NCI-H1105 treated with DMSO at 0.1 percent for 48 hours (cell line): Measurements from ENCODE around the gene TEX50.
"Not testable (repeated sequence)": the region's sequence is repeated elsewhere in the genome, so short reads cannot be mapped to it uniquely, and the experiment has no call there.

Experiments
- DNase-seq: peaks from one replicate; lab custom pipeline; 2025; lab: John Stamatoyannopoulos, UW

The TEX50 gene, protein sequence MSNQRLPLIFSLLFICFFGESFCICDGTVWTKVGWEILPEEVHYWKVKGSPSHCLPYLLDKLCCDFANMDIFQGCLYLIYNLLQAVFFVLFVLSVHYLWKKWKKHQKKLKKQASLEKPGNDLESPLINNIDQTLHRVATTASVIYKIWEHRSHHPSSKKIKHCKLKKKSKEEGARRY

DNA sequence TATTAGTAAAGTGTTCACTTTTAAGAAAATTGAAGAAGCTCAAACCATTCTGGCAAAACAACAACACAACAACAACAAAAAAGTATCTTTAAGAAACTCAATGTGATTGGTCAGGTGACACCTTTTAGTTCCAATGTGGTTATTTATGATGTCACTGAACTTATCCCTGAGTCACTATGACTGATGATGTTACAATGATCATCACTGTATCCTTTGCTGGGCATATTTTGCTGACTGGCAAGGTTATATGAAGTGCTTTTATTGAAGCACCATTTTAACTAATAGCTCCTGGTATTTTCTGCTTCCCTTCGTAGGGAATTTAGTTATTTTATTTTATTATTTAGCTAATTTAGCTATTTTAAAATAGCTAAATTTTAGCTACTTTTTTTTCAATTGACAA lies at the start of gene TEX50:
TSS of gene TEX50 (plus strand) at position 223 of the 400 bp plus-strand sequence. CDS start 184 bp downstream, outside the sequence.
- DNase-seq = no peak

DNA sequence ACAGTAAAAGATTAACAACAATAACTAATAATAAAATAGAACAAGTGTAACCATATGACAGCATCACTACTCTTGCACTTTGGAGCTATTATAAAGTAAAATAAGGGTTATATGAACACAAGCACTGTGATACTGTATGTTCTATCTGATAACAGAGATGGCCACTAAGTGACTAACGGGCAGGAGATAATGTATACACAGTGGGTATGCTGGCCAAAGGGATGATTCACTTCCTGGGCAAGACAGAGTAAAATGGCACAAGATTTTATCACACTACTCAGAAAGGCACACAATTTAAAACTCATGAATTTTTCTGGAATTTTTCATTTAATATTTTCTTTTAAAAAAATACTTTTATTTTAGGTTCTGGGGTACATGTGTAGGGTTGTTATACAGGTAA lies 44.6 kb upstream of the TEX50 start:
- DNase-seq = no peak

DNA sequence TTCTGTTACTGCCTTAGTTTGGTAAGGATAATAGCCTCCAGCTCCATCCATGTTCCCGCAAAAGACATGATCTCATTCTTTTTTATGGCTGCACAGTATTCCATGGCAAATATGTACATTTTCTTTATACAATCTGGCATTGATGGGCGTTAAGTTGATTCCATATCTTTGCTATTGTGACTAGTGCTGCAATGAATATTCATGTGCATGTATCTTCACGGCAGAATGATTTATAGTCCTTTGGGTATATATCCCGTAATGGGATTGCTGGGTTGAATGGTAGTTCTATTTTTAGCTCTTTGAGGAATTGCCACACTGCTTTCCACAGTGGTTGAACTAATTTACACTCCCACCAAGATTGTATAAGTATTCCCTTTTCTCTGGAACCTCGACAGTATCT lies 44.0 kb upstream of the TEX50 start:
- not testable (repeated sequence) for DNase-seq

DNA sequence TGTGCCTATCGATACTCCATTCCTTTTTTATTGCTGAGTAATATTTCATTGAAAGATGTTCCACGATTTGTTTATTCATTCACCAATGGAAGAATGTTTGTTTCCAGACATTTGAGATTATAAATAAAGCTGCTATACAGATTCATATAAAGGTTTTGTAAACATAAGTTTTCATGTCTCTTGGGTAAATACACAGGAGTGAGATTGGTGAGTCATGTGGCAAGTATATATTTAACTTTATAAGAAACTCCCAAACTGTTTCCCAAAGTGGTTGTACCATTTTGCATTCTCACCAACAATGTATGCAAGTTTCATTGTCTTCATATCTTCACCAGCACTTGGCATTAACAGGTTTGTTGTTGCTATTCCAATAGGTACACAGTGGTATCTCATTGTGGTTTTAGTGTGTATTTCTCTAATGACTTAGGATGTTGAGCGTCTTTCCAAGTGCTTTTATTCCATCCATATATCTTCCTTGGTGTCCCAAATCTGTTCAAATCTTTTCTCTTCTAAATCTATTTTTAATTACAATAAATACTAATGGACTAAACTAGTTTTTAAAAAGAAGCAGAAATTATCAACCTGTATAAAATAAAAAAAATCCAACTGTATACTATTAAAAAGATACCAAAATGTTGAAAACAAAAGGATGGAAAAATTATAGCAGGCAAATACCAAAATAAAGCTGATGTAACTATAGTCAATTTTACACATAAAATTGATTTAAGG lies 38.9 kb upstream of the TEX50 start:
- no peak for DNase-seq

DNA sequence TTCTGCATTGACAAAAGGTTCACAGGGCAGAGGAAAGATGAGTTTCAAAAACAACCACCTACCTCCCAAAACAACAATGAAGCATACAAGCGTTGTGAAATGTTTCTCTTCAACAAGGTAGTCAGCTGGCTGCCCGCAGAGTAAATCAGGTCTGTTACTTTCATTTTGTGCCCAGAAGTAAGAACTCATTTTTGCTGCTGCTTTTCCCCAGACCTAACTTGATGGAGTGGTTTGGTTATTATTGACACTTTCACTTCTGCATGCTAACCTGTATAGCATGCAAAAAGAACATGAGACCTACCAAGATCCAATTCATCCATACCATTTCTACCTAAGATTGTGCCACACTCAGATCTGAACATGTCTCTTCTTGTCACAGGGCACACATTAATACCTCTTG lies 33.5 kb upstream of the TEX50 start:
- DNase-seq = no peak

DNA sequence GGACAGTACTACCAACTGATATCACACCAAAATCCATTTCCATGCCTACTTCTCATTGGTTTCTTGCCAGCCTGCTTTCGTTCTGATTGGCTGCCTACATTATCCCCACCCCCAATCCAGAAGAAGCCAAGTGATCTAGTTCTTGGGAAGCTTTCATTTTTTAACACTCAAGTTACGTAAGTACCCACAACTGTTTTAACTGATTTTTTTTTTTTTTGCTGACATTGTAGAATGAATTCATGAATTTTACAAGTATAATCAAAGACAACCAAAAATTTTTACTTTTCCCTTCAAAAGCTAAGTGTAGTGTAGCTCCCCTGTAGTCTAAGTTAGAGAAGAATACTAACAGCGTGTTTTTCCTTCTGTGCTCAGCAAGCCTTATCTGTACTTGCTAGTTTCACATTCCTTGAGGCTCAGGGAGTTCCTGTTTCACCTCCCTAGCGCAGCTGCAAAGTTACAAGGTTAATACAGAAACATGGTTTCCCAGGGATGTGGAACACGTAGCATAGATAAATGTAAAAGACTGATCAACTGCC lies 32.0 kb upstream of the TEX50 start, which contains the start of gene SLC9C2:
TSS of gene SLC9C2 (minus strand) at position 17 of the 536 bp plus-strand sequence. CDS start 1,296 bp downstream, outside the sequence.
- no peak for DNase-seq

DNA sequence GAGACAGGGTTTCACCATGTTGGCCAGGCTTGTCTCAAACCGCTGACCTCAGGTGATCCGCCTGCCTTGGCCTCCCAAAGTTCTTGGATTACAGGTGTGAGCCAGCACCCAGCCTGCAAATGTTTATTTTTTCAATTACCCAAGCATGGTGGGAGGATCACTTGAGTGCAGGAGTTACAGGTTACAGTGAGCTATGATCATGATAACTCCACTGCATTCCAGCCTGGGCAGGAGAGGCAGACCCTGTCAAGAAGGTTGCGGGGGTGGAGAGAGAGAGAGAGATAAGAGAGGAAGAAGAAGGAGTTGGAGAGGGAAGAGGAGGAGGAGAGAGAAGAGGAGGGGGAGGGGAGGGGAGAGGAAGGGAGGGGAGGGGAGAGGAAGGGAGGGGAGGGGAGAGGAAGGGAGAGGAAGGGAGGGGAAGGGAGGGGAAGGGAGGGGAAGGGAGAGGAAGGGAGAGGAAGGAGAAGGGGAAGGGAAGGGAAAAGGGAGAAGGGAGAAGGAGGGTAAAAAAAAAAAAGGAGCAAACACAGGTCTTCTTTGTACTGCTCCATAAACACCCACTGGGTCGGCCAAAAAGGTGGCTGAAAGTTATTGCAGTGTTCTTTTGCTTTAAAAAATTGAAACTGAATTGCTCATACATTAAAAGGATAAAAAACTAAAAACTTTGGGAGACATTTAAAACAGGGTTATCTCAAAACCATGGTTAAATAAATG lies 26.5 kb upstream of the TEX50 start:
- no peak for DNase-seq

DNA sequence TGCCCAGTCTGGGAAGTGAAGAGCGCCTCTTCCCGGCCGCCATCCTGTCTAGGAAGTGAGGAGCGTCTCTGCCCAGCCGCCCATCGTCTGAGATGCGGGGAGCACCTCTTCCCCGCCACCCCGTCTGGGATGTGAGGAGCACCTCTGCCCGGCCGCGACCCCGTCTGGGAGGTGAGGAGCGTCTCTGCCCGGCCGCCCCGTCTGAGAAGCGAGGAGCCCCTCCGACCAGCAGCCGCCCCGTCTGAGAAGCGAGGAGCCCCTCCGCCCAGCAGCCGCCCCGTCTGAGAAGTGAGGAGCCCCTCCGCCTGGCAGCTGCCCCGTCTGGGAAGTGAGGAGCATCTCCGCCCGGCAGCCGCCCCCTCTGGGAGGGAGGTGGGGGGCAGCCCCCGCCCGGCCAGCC lies 22.1 kb upstream of the TEX50 start:
- not testable (repeated sequence) for DNase-seq

DNA sequence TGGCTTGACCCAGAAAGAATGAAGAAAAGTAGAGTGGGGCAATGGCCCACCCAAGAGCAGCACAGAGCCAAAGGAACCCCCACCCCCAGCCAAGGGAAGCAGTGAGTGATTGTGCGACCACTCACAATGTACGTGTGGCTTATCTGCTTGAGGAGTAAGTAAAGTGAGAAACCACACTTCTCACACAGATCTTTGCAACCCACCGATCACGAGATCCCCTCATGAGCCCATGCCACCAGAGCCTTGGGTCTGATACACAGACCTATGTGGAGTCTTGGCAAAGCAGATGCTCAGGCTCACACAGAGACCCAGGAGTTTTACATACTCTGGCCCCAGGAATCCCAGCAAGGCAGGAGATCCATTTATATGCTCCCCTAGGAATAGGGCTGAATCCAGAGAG lies 18.3 kb upstream of the TEX50 start:
- DNase-seq = no peak

DNA sequence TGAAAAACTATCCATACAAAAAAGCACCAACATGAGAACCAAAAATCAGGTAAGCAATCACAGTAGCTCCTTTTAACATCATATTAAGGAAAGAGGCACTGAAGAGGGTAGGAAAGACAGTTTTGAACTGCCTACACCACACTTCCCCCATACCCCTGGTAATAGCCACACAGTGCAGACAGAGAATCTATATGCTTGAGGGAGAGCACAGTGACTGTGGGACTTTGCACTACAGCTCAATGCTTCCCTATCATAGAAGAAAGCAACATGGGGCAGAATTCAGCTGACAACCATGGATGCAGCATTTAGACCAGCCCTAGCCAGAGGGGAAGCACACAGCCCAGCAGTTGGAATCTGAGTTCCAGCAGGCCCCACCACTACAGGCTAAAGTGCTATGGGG lies 7.9 kb upstream of the TEX50 start:
- DNase-seq = no peak

DNA sequence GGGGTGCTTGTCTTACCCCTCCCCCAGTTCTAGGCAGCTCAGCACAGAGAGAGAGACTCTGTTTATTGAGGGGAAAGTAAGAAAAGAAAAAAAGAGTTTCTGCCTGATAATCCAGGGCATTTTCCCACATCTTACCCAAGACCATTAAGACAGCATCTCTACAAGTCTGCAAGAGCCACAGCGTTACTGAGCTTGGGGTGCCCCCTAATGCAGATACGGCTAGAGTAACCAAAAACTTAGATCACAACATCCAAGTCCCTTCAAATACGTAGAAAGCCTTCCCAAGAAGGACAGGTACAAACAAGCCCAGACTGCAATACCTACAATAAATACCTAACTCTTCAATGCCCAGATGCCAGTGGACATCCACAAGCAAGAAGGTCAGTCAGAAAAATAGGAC lies 6.2 kb upstream of the TEX50 start:
- DNase-seq = no peak

DNA sequence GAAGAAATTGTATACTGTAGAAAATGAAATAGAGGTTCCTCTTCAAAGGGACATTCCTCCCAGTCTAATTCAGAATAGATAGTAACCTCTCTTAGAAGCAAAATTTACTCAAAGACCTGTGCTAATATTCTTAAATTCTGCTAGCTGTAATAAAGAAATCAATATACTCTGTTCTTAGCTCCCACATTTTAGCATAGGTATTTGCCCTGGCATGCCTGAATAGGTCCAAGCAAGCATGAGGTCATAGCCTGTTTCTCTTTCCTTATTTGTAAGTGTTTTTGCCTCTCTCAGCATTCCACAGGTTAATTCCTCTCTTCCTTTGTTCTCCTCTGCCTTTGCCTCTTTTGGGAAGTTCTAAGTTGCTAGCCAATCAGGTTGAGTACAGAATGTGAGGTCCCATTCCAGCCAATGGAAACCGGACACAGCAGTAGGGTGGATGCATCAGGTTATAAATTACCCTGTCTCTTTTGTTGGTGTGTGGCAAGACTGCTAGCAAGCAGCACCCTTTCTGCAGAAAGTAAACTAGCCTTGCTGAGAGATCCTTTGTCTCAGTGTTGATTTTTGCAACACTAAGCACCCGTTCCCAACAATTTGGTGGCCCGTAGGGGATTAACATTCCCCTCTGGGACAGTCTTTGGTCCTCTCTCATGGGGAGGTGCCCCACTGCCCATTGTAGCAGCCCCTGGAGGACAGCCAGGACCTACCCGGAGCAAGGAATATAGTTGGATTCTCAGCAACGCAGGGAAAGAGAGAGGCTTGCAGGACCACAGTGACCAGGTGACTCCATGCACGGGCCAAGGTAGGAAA lies 2.3 kb downstream of the TEX50 start:
- DNase-seq = not testable (repeated sequence)

DNA sequence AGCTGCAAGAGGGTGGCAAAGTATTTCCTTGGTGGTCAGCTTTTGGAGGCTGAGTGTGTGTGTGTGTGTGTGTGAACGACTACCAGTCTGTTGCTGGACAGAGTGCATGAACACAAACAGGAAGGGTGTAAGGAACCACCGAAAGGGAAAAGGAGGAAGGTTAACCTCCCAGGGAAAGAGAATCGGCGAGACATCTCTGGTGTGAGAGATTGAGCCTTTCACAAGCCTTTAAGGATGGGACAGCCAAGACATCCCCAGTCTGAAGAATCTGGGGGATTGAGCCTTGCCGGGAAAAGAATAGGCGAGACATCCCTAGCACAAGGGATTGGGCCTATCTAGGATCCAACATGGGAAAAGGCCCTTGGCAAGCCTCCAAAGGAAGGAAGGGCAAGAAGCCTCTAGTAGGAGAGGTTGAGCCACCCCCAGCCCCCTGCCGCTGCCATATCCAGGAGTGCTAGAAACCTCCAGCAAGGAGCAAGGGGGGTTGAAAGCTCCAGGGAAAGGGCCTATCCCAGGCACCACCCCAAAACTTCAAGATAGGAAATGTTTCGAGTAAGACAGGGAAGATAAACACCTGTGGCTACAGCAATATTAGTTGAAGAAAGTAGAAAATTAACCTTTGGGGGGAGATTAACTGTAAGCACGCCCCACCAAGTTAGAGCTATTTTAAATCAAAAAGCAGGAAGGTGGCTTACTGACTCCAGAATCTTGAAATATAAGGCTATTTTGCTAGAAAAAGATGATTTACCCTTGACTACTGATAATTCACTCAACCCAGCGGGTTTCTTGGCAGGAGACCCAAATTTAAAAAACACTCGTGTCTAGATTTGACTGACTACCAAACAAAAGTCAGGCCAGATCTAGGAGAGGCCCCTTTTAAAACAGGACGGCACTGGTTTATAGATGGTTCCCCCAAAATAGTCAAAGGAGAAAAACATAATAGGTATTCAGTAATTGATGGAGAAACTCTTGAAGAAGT lies 3.2 kb downstream of the TEX50 start:
- no peak for DNase-seq

DNA sequence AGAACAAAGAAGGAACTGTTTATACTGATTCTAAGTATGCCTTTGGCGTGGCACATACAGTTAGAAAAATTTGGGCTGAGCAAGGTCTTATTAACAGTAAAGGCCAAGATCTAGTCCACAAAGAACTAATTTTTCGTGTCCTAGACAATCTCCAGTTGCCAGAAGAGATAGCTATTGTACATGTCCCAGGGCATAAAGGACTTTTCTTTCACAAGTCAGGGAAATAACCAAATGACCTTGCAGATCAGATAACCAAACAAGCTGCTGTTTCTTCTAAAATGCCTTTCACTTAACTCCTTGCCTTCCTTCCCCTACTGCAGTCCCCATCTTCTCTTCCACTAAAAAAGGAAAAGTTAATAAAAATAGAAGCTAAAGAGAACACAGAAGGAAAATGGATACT lies 4.0 kb downstream of the TEX50 start:
- no peak for DNase-seq

DNA sequence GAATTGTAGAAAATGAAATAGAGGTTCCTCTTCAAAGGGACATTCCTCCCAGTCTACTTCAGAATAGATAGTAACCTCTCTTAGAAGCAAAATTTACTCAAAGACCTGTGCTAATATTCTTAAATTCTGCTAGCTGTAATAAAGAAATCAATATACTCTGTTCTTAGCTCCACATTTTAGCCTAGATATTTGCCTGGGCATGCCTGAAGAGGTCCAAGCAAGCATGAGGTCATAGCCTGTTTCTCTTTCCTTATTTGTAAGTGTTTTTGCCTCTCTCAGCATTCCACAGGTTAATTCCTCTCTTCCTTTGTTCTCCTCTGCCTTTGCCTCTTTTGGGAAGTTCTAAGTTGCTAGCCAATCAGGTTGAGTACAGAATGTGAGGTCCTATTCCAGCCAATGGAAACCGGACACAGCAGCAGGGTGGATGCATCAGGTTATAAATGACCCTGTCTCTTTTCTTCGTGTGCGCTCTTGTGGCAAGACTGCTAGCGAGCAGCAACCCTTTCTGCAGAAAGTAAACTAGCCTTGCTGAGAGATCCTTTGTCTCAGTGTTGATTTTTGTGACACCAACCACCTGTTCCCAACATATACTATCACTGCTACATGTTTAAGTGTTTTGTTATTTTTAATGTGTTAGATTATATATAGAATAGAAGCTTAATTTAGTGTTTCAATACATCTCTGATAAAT lies 7.5 kb downstream of the TEX50 start:
- not testable (repeated sequence) for DNase-seq

DNA sequence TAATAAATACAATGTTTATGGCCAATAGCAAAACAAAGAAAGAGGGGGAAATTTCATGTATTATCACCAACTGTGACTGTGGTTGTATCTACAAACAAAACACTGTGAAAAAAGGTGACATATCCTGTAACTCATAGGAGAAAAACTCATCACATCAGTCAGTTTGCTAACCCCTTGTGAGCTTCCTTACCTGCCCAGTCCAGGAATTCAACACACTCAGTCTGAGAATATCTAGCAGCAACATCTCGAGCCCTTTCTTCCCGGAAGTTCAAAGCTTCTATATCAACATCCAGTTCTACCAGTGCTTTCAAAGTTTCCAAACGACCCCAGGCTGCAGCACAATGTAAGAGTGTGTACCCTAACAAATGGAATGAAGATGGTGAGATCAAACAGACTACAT lies 11.5 kb downstream of the TEX50 start:
- no peak for DNase-seq

DNA sequence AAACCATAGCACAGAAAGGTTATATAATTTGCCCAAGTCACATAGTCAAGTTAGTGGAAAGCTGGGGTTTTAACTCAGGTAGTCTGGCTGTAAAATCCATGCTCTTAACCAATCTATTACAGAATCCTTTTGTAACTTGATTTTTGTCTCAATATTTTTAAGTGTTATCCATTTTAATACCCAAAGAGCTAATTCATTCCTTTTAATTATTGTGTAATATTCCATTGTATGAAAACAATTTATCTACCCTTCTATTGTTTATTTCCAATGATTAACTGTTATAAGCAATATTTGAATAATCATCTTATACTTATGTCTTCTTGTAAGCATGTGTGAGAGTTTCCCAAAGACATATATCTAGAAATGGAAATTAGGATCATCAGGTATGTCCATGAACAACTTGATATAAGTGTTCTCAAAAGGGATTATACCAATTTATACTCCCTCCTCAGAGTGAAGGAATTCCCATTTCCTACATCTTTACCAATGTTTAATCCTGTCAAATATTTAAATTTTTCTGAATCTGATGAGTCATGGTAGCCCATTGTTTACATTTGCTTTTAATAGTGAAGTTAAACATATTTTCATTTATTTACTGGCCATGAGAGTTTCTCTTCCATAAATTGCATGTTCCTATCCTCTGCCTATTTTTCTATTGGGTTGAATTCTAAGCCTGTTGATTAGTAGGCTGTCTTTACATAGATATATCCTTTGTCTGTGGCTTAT lies 13.9 kb downstream of the TEX50 start:
- no peak for DNase-seq

DNA sequence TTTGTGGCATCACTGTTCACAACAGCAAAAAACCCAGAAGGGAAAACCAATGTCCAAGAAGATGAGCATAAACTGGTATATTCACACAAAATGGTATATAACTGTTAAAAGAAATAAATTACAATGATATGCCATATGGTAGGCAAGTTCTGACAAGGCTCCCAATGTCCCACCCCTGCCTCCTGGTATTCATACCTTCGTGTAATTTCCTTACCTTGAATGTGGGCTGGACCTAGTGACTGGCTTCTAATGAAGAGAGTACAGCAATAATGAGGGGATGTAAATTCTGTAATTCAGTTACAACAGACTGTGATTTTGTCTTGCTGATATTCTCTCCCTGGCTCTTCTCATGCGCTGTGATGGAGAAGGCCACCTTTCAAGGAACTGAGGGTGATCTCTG lies 25.2 kb downstream of the TEX50 start:
- no peak for DNase-seq

DNA sequence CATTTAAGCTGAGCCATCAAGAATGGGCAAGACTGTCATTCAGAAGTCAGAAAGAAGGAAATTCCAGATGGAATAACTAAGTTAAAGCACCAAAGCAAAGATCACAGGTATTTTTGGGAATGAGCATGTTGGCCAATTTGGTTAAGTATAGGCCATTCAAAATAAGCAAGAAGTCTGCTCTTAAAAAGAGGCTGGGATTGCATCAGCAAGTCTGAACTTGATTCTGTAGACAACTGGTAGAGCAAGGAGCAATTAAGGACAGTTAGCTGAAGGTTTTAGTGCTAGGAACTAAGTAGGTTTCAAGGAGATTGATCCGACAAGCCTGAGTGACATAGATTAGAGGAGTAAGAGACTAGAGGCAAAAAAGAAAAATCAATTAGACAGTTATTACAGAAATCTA lies 26.1 kb downstream of the TEX50 start:
- DNase-seq = no peak

DNA sequence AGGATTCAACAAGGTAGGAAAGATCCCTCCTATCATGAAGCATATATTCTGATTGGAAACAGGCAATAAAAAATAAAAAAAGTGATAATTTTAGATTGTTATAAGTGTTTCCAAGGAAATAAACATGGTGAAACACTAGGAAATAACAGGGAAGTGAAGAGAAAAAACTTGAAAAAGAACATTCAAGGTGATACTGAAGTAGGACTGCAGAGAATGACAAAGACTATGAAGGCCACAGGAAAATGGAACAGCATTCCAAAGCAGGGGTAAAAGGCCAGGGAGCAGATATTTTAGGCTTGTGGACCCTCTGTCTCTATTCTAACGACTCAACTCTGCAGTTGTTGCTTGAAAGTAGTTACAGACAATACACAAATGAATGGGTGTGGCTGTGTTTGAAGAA lies 26.6 kb downstream of the TEX50 start:
- no peak for DNase-seq
